BJ (cell line): Measurements from ENCODE around the gene RGS7. TPM values are rescaled to one million over a fixed set of nuclear protein-coding genes. Genes with fewer than 3 reads are reported as not detected.

ENCODE experiments used
- CTCF ChIA-PET: fragments of 350-600 bp; formaldehyde crosslinking; extraction: SDS; loops from one replicate; lab custom pipeline; 2021; ENCODE audit warnings: antibody characterized with exemption, inconsistent platforms; lab: Yijun Ruan, JAX
- POLR2A ChIA-PET: fragments of 300-600 bp; sonication (Branson Sonifier 250); formaldehyde crosslinking; extraction: SDS; loops from one replicate; lab custom pipeline; 2021; ENCODE audit warnings: antibody characterized with exemption; lab: Charles Lee
- DNase-seq: peaks from one replicate; pipeline ENCODE4 v3.0.0-alpha.2; 2011; ENCODE audit warnings: low read depth
- H3K27me3 ChIP-seq: 2 replicates; pipeline ENCODE4 v1.6.0; 2011; ENCODE audit warnings: low read length; ENCODE audit not compliant: control insufficient read depth, insufficient read depth
- H3K36me3 ChIP-seq: 2 replicates; pipeline ENCODE4 v1.5.1; 2011; ENCODE audit warnings: low read length; ENCODE audit not compliant: control insufficient read depth, insufficient read depth
- H3K4me3 ChIP-seq: 2 replicates; pipeline ENCODE4 v1.5.1; 2011; ENCODE audit warnings: low read depth, mild to moderate bottlenecking, control low read depth, low read length
- CTCF ChIP-seq: IDR thresholded peaks from 2 replicates; pipeline ENCODE4 v1.5.1; 2011; ENCODE audit warnings: low read depth, mild to moderate bottlenecking, control low read depth, inconsistent platforms, low read length, moderate library complexity; ENCODE audit not compliant: insufficient read depth
- polyA plus RNA-seq: library from polyadenylated mRNA; depleted of rRNA; stranded (reverse); fragments of >200 nt; gene quantifications from 2 replicates; pipeline ENCODE4 v1.2.3, GENCODE V29; 2011

Gene RGS7
- polyA plus RNA-seq, 1 experiment, result 0.93 TPM

DNA sequence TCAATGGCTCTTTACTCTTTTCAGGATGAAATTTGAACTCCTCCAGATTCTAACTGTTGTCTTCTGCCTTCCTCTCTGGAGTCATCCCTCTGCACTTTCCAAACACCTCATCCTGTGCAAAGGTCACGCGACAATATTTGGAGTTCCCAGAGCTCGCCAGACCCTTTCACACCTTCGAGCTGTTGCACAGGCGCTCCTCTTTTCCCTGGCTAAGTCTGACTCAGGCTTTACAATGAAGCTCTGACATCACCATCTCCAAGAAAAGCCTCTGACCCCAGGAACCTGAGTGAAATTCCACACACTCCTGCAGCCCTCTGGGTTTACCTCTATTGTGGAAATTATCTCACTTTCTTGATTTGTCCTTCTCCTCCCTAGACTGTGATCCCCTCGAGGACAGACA is 270.3 kb downstream of the RGS7 start:
- ChIA-PET POLR2A (no interaction called here), CTCF (no interaction called here)
- no peak for DNase-seq
- no peak for TF ChIP-seq CTCF
- no peaks in the 10 kb centered on the region for H3K36me3 ChIP-seq
- H3K27me3 ChIP-seq, result no peaks in the 10 kb centered on the region
- no peak overlapping the region for H3K4me3 ChIP-seq

- no peak for DNase-seq
- CTCF ChIA-PET, result no interaction called here
Measured at GRCh38 chr1:241083285-241083684, 273.7 kb downstream of the RGS7 start.

DNA sequence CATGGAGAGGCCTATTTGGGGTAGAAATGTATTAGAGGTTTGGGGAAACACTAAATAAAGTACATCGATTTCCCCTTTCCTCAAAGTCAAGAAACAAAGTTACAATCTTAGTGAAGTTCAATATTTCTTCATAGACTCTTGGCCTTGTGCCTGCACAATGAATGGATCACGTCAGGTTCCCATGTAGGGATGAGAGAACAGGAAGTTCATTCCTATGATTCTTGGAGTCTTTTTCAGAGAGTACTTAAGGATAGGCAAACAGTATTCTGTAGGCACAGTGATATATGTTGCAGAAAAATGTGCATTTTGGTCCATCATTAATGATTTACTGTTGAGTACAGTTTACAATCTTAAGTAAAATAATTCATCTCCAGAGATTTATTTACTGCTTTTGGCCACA is 275.5 kb downstream of the RGS7 start:
- no peaks in the 10 kb centered on the region for H3K36me3 ChIP-seq
- no peaks in the 10 kb centered on the region for H3K27me3 ChIP-seq
- DNase-seq, result peak; percentile 9
- ChIA-PET CTCF (no interaction called here), POLR2A (no interaction called here)
- TF ChIP-seq CTCF, result no peak
- no peak overlapping the region for H3K4me3 ChIP-seq

More at GRCh38 chr1:241083285-241083684, 273.7 kb downstream of the RGS7 start:
- POLR2A ChIA-PET, result no interaction called here
- H3K36me3 ChIP-seq, result no peaks in the 10 kb centered on the region
- H3K4me3 ChIP-seq, result no peak overlapping the region
- H3K27me3 ChIP-seq, result no peaks in the 10 kb centered on the region
- no peak for TF ChIP-seq CTCF

DNA sequence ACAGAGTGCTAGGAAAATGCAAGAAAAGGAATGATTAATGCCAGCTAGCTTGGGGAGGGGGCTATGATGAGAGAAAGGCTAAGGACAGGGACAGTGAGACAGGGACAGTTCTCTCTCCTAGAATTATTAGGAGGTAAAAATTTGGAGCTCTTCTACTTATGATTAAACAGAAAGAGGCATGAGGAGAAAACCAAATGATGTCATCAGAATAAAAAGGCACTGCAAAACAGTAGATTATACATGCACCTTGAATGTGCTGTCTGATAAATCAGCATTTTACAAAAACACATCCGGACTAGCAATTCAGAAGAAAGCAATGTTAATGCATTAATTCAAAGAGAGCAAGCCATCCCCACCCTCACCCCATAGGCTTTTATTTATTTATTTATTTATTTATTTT is 277.5 kb downstream of the RGS7 start:
- no peak for TF ChIP-seq CTCF
- no peak overlapping the region for H3K4me3 ChIP-seq
- no peaks in the 10 kb centered on the region for H3K27me3 ChIP-seq
- CTCF ChIA-PET, result no interaction called here
- POLR2A ChIA-PET, result no interaction called here
- DNase-seq, result no peak
- H3K36me3 ChIP-seq, result no peaks in the 10 kb centered on the region

DNA sequence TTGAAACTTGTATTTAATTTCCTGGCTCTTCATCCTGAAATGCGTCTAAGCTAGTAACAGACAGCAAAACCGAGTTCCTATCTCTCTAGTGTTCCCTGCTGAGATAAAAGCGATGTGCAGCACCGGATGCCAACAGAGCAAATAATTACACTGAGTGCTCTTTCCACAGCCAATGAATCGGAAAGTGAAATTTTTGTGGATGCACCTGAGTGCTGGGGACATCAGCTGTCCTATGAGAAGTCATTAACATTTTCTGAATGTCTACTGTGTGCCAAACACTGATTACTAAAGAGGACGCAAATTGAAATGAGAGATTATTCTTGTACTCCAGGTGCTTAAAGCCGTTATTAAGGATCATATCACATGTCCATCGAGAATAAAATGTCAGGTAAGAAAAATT is 278.0 kb downstream of the RGS7 start:
- CTCF ChIA-PET, result no interaction called here
- TF ChIP-seq CTCF, result no peak
- H3K36me3 ChIP-seq, result no peaks in the 10 kb centered on the region
- no peak overlapping the region for H3K4me3 ChIP-seq
- POLR2A ChIA-PET, result no interaction called here
- no peak for DNase-seq
- H3K27me3 ChIP-seq, result no peaks in the 10 kb centered on the region
